Testis (tissue), 3 donors: ENCODE results near the gene MRFAP1L1. TPM values are rescaled to one million over a fixed set of nuclear protein-coding genes. Genes with fewer than 3 reads are reported as not detected.
"Not testable (repeated sequence)": the region's sequence is repeated elsewhere in the genome, so short reads cannot be mapped to it uniquely, and the experiment has no call there.

Experiments used
- DNase-seq: peaks from one replicate; pipeline ENCODE4 v3.0.0-alpha.2; 2019
- H3K27ac ChIP-seq, 2 donors: fragments of 200-600 bp; sonication (generic); one replicate each; pipeline ENCODE4 v1.5.1; 2019
- H3K27me3 ChIP-seq: fragments of 200-600 bp; sonication (generic); one replicate; pipeline ENCODE4 v1.5.1; 2019
- H3K36me3 ChIP-seq: fragments of 200-600 bp; sonication (generic); one replicate; pipeline ENCODE4 v1.5.1; 2017; ENCODE audit warnings: low read depth; ENCODE audit errors: missing control alignments
- H3K4me1 ChIP-seq: fragments of 200-600 bp; sonication (generic); one replicate; pipeline ENCODE4 v1.5.1; 2019
- H3K4me3 ChIP-seq, 2 donors: fragments of 200-600 bp; sonication (generic); one replicate each; pipeline ENCODE4 v1.5.1; 2017 to 2019
- H3K9me3 ChIP-seq: fragments of 200-600 bp; sonication (generic); one replicate; pipeline ENCODE4 v1.5.1; 2017
- CTCF ChIP-seq, 3 experiments: fragments of 450-650 bp in 2 of 3; fragments of 200-600 bp in 1 of 3; sonication (generic) in 1 of 3; IDR thresholded peaks; one replicate each; pipeline ENCODE4 v1.5.1; 2016 to 2019; ENCODE audit warnings: antibody characterized with exemption in 3 of 3, mild to moderate bottlenecking in 2 of 3, moderate library complexity in 1 of 3
- POLR2A ChIP-seq: fragments of 450-650 bp; IDR thresholded peaks from one replicate; pipeline ENCODE4 v1.6.1; 2017; ENCODE audit warnings: antibody characterized with exemption, mild to moderate bottlenecking, moderate library complexity
- WGBS, 2 donors: methylation state at CpG; one replicate each; pipeline ENCODE4 v1.1.5; 2018; 5-methylcytosine and 5-hydroxymethylcytosine counted together
- intact Hi-C: fragments of 100-400 bp; cut with DNase I; formaldehyde crosslinking; loops from one replicate; pipeline ENCODE4 v1.15.1; 2023; ENCODE audit warnings: low total_unique reads
- polyA plus RNA-seq: library from polyadenylated mRNA; stranded (reverse); fragments of 350-450 nt; fragmentation: Illumina TruSeq; extraction: RNeasy Lipid Tissue Mini Kit (QIAGEN cat#74804); gene quantifications from one replicate; pipeline ENCODE4 v1.2.3, GENCODE V29; 2014; ENCODE audit warnings: low read depth, low replicate concordance; ENCODE audit not compliant: insufficient read depth
- total RNA-seq, 2 donors: library from RNA; depleted of rRNA; stranded (reverse); fragments of >200 nt; gene quantifications; one replicate each; pipeline ENCODE4 v1.2.3, GENCODE V29; 2016

The MRFAP1L1 gene
- total and polyA plus RNA-seq, 3 donors from 2014 or later = 40.8 to 60.5 (median 42.9) TPM

DNA sequence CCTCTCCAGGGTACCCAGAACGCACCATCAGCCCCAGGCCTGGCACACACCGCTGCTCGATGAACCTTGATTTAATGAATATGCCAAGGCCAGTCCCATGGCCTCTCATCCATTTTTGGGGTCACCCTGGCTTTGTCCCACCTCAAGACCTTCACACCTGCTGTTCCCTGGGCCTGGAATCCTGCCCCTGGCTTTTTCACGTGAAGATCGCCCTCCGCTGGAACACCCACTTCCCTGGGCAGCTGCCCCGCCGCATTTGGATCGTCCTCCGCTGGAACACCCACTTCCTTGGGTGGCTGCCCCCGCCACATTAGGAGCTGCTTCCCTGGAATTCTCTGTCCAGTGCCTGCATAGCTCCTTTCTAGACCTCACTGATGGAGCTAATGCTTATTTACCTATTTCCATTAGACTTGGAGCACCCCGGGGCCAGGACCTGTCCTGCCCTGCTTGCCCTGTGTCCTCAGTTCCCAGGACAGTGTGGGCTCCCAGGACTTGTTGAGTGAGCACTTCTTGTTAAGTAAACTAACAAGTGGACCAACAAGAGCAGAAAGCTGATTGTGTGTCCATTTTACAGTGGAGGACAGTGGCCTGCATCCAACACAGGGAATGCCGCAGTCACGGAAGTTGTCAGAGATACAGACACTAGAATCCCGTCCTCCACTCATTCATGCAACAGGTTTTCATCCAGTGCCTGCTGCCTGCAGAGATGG, 18.8 kb upstream of the MRFAP1L1 start:
- intact Hi-C loops = no loop called here
- WGBS, 2 donors = 59 to 69% methylated on average over 13 to 15 of the region's 15 CpGs
- Histone ChIP-seq H3K27me3 (no peaks in the 10 kb centered on the region), H3K4me1 (peaks cover 54% of the 10 kb centered on the region), H3K27ac (peak overlapping the region; percentile 53 to 68), H3K36me3 (no peaks in the 10 kb centered on the region), H3K4me3 (no peak overlapping the region), H3K9me3 (no peaks in the 10 kb centered on the region)
- peak; percentile 30 for DNase-seq
- TF ChIP-seq CTCF (IDR thresholded peaks at IDR 0.05) = no peak
- TF ChIP-seq POLR2A = no peak

DNA sequence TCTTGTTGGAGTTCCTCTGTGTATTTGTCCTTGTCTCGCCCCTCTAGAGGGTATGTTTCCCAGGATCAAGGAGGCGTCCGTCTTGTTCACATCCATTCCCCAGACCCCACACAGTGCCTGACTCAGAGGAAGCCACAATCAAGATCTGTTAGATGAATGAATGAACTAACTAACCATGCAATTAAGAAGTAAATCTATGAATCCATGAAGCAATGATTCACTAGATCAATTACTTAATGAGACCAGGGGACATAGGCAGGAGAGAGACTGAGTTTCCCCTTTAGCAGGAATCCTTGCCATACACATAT, 18.2 kb upstream of the MRFAP1L1 start:
- intact Hi-C loops = no loop called here
- peak overlapping the region; percentile 53 to 68 for H3K27ac ChIP-seq
- WGBS, 2 donors = 59 to 88% methylated on average over 3 of the region's 3 CpGs

GRCh38 chr4:6727081-6727942, 17.6 kb upstream of the MRFAP1L1 start:
- no peaks in the 10 kb centered on the region for H3K36me3 ChIP-seq
- H3K9me3 ChIP-seq = no peaks in the 10 kb centered on the region
- peak overlapping the region; percentile 62 to 73 for H3K27ac ChIP-seq
- DNase-seq = peak; percentile 81
- WGBS, 2 donors = 14 to 61% methylated on average over 18 to 30 of the region's 31 CpGs
- intact Hi-C loops = no loop called here
- H3K27me3 ChIP-seq = no peaks in the 10 kb centered on the region
- H3K4me3 ChIP-seq = no peak overlapping the region
- H3K4me1 ChIP-seq = peaks cover 43% of the 10 kb centered on the region
- TF ChIP-seq CTCF (IDR thresholded peaks at IDR 0.05) = no peak
- TF ChIP-seq POLR2A = no peak

More for the DNA sequence above, 18.2 kb upstream of the MRFAP1L1 start:
- Histone ChIP-seq H3K27me3 (no peaks in the 10 kb centered on the region), H3K36me3 (no peaks in the 10 kb centered on the region), H3K4me1 (peaks cover 48% of the 10 kb centered on the region), H3K4me3 (no peak overlapping the region), H3K9me3 (no peaks in the 10 kb centered on the region)
- TF ChIP-seq CTCF (IDR thresholded peaks at IDR 0.05) (no peak), POLR2A (no peak)
- DNase-seq = no peak

DNA sequence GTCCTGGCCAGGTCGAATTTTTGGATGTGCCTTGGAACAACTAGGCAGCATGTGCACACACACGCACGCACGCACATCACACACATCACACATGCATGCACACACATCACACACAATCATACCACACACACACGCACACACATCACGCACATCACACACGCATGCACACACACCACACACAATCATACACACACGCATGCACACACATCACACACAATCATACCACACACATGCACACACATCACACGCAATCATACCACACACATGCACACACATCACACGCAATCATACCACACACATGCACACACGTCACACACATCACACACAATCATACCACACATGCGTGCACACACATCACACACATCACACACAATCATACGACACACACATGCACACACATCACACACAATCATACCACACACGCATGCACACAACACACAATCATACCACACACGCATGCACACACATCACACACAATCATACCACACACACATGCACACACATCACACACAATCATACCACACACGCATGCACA, 15.8 kb upstream of the MRFAP1L1 start:
- peak overlapping the region in 1 of 2 donors; percentile 36 for H3K27ac ChIP-seq
- H3K27me3 ChIP-seq, DNase-seq, H3K9me3 ChIP-seq, H3K4me3 ChIP-seq, H3K36me3 ChIP-seq, intact Hi-C loops: not testable (repeated sequence)
- WGBS, 2 donors = 86 to 87% methylated on average over 16 of the region's 16 CpGs
- H3K4me1 ChIP-seq = peaks cover 34% of the 10 kb centered on the region

- DNase-seq = peak; percentile 70
These were observed 14.9 kb upstream of the MRFAP1L1 start for GRCh38 chr4:6724421-6725111.

More at GRCh38 chr4:6724421-6725111, 14.9 kb upstream of the MRFAP1L1 start:
- WGBS, 2 donors = 58 to 72% methylated on average over 7 to 21 of the region's 21 CpGs
- Histone ChIP-seq H3K9me3 (no peaks in the 10 kb centered on the region), H3K27me3 (no peaks in the 10 kb centered on the region), H3K27ac (peak overlapping the region in 1 of 2 donors; percentile 36), H3K4me3 (no peak overlapping the region), H3K36me3 (no peaks in the 10 kb centered on the region), H3K4me1 (peaks cover 38% of the 10 kb centered on the region)
- intact Hi-C loops = loop anchor here (5.0 kb wide), 1 partner anchor 148 kb away; no protein-coding TSS in a partner anchor
- TF ChIP-seq CTCF (IDR thresholded peaks at IDR 0.05) (no peak), POLR2A (no peak)
